GM18511 (cell line): Measurements from ENCODE around the gene ERCC5.

Experiments
- ATAC-seq: cut with Tn5 transposase; IDR thresholded peaks from one replicate; pipeline ENCODE4 v1.9.1; 2021; ENCODE audit warnings: mild to moderate bottlenecking, moderate library complexity; ENCODE audit not compliant: unreplicated experiment

ERCC5 gene

GRCh38 chr13:102839462-102839861 is 6.4 kb upstream of the ERCC5 start:
- ATAC-seq: no peak

DNA sequence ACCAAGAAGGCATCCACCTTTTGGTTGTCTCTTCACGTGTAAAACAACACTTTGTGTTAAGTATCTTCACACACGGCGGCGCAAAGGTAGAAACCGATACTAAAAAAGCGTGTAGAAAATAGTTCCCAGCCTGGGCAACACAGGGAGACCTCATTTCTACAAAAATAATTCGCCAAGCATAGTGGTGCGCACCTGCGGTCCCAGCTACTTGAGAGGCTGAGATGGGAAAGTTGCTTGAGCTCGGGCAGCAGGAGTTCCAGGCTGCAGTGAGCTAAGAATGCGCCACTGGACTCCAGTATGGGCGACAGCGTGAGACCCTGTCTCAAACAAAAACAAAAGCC is 573 bp upstream of the ERCC5 start:
- peak; percentile 25 for ATAC-seq

GRCh38 chr13:102846261-102847015 is 606 bp downstream of the ERCC5 start:
- peak; percentile 52 for ATAC-seq

GRCh38 chr13:102847272-102848234 is 1.7 kb downstream of the ERCC5 start:
- ATAC-seq: no peak

- ATAC-seq: no peak
These were observed 3.1 kb downstream of the ERCC5 start for GRCh38 chr13:102848956-102849355.

- no peak for ATAC-seq
These were observed 6.7 kb downstream of the ERCC5 start for GRCh38 chr13:102852556-102852955.

DNA sequence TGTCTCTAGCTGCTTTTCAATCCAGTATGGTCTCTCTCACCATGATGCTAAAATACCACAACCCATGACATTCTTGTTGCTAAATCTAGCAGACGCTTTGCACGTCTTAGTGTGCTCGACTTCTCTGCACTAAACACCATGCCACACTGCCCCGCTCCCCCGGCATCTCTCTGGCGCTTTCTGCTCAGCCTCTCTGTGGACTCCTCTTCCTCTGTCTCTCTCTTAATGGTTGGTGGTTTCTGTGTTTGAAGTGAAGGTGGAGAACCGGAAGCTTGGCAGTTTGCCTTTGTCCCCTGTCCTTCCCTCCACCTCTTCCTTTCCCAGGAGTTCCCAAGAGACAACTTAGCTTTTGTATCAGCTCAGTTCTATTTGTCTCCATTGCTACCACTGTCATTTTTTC is 8.8 kb downstream of the ERCC5 start:
- peak; percentile 56 for ATAC-seq

GRCh38 chr13:102856557-102856956 is 10.7 kb downstream of the ERCC5 start:
- ATAC-seq: no peak

- ATAC-seq: no peak
These were observed 16.9 kb downstream of the ERCC5 start for GRCh38 chr13:102862624-102863210.

DNA sequence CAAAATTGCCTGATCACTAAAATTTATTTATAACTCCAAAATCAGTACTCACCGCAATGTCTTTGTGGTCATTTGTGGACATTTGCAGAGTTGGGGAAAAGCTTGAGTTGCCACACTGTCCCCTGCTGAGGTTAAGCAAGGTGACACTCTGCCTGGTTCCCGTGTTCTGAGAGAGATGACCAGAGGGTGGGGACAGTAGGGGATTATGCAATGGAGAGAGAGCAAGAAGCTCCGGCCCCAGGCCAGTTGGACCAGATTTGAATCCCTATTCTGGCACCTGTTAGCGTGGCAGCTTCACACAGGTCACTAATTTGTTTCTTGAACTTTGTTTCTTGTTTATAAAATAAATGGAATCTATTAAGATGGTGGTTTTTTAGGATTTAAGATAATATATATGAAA is 17.8 kb downstream of the ERCC5 start:
- no peak for ATAC-seq

- no peak for ATAC-seq
These were observed 22.6 kb downstream of the ERCC5 start for GRCh38 chr13:102868366-102868936.

DNA sequence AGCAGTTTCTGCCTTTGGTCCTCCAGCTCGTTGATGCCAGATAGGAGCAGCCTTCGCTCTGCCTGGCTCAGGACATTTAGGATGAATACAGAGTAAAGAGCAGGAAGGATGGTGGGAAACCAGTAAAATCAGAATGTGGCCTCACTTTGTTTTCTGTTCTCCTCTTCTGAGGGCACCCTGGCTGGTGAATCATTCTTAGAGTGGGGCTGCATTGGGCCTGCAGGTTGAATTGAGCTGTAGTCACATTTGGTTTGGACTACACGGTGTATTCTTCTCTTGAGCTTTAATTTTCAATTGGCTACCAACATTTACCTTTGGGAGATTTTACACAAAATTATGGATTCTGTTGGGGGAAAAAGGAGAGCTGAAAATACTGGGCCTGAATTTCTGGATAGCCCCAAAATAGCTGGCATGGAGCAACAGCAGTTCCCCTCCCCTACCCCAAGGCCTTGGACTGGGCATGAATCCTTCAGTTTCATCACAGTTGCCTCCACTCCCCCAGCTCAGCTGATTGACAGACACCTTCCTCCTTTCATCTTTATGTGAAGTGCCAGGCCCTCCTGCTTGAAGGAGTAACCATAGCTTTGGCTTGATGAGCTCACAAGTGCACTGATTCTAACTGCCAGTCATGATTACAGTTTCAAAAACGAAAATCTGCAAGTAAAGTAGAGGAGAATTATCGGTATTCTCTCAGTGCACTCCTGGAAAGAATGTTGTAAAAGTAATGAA is 24.3 kb downstream of the ERCC5 start:
- peak; percentile 40 for ATAC-seq

GRCh38 chr13:102870677-102871415 is 25.0 kb downstream of the ERCC5 start:
- ATAC-seq: peak; percentile 92

DNA sequence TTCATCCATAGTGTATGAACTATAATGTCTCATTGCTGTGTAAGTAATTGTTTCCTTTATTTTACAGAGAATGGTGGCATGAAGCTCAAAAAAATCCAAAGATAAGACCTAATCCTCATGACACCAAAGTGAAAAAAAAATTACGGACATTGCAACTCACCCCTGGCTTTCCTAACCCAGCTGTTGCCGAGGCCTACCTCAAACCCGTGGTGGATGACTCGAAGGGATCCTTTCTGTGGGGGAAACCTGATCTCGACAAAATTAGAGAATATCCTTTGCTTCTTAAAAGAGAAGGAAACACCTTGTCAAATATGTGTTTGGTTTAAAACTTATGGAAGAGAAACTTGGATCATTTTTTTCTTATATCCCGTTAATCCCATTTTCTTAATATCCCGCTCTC is 26.3 kb downstream of the ERCC5 start:
- ATAC-seq: no peak

- ATAC-seq: no peak
These were observed 26.7 kb downstream of the ERCC5 start for GRCh38 chr13:102872531-102872930.

DNA sequence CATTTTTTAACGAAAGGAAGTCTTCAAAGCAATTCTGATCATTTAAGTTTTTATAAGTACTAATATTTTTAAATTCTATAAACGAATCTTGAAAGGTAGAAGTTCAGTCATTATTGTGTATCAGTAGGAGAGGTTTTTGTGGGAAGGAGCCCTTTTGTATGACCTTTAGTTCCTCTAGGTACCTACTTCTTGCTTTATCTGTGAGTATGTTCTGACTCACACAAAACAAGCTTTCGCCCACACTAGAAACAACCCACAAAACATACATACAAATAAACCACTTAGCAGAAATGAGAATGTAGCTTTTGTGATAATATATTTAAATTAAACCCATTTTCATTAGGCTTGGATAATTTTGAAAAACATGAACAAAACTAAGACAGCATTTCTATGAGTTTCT is 27.8 kb downstream of the ERCC5 start:
- ATAC-seq: no peak

DNA sequence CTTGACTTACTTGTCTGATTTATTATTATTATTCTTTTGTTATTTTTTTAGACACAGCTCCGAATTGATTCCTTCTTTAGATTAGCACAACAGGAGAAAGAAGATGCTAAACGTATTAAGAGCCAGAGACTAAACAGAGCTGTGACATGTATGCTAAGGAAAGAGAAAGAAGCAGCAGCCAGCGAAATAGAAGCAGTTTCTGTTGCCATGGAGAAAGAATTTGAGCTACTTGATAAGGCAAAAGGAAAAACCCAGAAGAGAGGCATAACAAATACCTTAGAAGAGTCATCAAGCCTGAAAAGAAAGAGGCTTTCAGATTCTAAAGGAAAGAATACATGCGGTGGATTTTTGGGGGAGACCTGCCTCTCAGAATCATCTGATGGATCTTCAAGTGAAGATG is 29.4 kb downstream of the ERCC5 start:
- no peak for ATAC-seq

DNA sequence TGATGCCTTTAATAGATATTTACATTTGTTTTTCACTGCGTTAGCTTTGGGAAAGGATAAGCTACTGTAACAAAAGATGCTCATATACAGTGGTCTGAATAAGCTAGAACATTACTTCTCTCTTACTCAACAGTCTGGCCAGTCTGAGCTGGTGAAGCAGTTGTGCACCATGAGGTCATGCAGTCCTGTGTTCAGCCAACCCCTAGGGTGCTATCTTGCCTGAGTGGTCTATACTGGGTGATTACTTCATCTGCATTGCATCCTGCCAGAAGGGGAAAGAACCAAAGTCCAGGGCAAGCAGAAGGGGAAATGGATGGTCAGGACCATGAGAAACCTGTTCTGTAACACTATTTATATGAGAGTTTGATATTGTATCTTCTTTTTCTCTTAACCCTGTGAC is 31.5 kb downstream of the ERCC5 start:
- ATAC-seq: no peak

GRCh38 chr13:102878481-102878880 is 32.6 kb downstream of the ERCC5 start:
- ATAC-seq: no peak
